Mesothelial cell of epicardium (in vitro differentiated cells): ENCODE results near the gene DCAKD. TPM values are rescaled to one million over a fixed set of nuclear protein-coding genes. Genes with fewer than 3 reads are reported as not detected.
A peak's percentile ranks its signal among the peaks of the same experiment; 100 is the strongest.

Source experiments
- DNase-seq, 2 experiments: peaks; one replicate each; pipeline ENCODE4 v3.0.0; 2021; ENCODE audit warnings: low spot score in 2 of 2; ENCODE audit not compliant: unreplicated experiment in 2 of 2
- H3K27ac Mint-ChIP-seq: 2 replicates; pipeline ENCODE4 v1.8.0; 2021; ENCODE audit warnings: mixed read lengths
- H3K27me3 Mint-ChIP-seq: 2 replicates; pipeline ENCODE4 v1.8.0; 2021; ENCODE audit warnings: low read depth, mixed read lengths
- H3K36me3 Mint-ChIP-seq: 2 replicates; pipeline ENCODE4 v1.8.0; 2021; ENCODE audit warnings: mixed read lengths
- H3K4me1 Mint-ChIP-seq: 2 replicates; pipeline ENCODE4 v1.8.0; 2021; ENCODE audit warnings: mixed read lengths
- H3K4me3 Mint-ChIP-seq: 2 replicates; pipeline ENCODE4 v1.8.0; 2021; ENCODE audit warnings: mild to moderate bottlenecking, moderate library complexity, mixed read lengths
- H3K9me3 Mint-ChIP-seq: 2 replicates; pipeline ENCODE4 v1.8.0; 2021; ENCODE audit warnings: mixed read lengths
- total RNA-seq: library from RNA; stranded (reverse); gene quantifications from 3 replicates; pipeline ENCODE4 v1.2.1, GENCODE V29; 2021
- TF ChIP-seq, protein P1 (sequence below): fragments of 200-600 bp; sonication (generic); IDR thresholded peaks from one replicate; pipeline ENCODE4 v1.5.0; 2021; ENCODE audit warnings: antibody characterized with exemption; ENCODE audit not compliant: unreplicated experiment

DCAKD gene
- total RNA-seq, 1 donor from 2014 or later: 83.2 TPM

DNA sequence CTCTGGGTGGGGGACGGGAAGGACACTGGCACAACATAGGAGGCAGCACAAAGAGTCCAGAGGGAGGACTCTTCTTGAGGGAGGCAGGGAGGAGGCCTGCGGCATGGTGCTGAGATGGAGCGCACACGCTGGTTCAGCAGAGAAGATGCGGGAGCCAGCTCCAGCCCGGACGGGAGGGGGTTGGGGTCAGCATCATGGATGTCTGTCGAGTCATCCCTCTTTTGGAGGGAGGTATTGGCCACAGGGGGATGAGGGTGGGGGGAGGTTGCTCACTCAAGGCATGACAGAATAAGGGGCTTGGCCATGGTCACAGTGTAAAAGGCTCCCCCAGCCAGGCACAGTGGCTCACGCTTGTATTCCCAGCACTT is 19.3 kb downstream of the DCAKD start:
- TF ChIP-seq, protein P1, sequence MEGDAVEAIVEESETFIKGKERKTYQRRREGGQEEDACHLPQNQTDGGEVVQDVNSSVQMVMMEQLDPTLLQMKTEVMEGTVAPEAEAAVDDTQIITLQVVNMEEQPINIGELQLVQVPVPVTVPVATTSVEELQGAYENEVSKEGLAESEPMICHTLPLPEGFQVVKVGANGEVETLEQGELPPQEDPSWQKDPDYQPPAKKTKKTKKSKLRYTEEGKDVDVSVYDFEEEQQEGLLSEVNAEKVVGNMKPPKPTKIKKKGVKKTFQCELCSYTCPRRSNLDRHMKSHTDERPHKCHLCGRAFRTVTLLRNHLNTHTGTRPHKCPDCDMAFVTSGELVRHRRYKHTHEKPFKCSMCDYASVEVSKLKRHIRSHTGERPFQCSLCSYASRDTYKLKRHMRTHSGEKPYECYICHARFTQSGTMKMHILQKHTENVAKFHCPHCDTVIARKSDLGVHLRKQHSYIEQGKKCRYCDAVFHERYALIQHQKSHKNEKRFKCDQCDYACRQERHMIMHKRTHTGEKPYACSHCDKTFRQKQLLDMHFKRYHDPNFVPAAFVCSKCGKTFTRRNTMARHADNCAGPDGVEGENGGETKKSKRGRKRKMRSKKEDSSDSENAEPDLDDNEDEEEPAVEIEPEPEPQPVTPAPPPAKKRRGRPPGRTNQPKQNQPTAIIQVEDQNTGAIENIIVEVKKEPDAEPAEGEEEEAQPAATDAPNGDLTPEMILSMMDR: no peak
- Mint-ChIP-seq H3K4me1 (peaks cover 15% of the 10 kb centered on the region), H3K36me3 (peaks cover 25% of the 10 kb centered on the region), H3K9me3 (no peaks in the 10 kb centered on the region), H3K4me3 (no peak overlapping the region), H3K27ac (peak overlapping the region; percentile 60), H3K27me3 (no peaks in the 10 kb centered on the region)
- no peak for DNase-seq

DNA sequence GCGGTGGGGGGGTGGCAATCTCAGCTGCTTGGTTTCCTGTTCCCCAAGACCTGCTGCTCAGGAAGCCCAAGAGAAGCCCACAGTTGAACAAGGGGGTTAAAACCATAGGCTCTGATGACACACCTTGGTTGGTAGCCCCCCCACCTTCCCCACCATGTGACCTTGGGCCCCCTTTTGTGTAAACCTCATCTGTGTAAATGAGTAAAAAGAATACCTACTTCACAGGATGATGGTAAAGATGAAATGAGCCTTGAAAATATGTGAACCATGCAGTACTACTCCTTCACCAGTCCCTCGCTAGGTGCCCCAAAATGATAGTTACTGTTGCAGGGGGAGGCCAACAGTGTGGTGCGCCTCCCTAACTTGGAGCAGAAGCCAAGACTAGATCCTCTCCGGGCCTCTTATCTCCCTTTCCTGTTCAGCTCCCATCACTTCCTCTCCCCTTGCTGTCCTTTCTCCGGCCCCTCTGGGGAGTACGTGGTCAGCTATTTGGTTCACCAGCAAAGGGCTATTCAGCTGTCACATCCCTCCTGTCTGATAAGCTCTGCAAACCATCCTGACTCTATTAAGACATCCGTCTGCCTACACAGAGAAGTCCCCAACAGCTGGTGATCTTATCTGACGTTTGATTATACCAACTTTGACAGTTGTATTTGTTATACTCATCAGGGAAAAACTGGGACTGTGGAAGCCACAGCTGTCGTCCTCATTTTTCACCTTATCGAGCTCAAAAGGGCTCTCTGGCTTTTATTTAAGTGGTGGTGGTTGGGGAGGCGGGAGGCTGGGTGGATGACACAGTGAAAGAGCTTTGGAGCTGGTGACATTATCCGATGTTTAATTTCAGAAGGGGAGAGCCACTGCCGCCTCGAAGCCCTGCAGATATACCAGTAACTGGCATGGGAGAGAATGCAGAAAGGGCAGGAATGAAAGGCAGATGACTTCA is 19.9 kb downstream of the DCAKD start:
- TF ChIP-seq, protein P1: no peak
- DNase-seq: no peak
- H3K36me3 Mint-ChIP-seq: peaks cover 29% of the 10 kb centered on the region
- peaks cover 11% of the 10 kb centered on the region for H3K4me1 Mint-ChIP-seq
- H3K27ac Mint-ChIP-seq: peak overlapping the region; percentile 60
- no peaks in the 10 kb centered on the region for H3K9me3 Mint-ChIP-seq
- no peak overlapping the region for H3K4me3 Mint-ChIP-seq
- no peaks in the 10 kb centered on the region for H3K27me3 Mint-ChIP-seq

DNA sequence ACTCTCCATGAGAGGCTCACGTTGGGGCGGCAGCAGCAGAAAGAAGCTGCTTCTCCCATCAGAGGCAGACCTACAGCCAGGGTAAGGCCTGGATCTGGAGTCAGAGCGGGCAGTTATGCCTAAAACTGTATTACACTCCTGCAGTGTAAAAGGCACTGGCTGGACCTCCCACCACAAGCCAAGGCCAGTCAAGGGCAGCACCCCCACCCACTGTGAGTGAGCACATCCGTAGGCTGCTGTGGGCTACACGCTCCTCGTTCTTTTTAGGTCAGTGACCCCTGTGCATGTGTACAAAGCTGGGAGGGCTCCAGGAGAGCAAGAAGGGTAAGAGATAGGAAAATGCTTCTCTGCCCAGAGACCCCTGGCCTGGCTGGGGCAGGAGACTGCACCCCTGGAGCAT is 20.7 kb downstream of the DCAKD start:
- DNase-seq: no peak
- TF ChIP-seq, protein P1: no peak
- H3K27ac Mint-ChIP-seq: no peak overlapping the region
- H3K4me3 Mint-ChIP-seq: no peak overlapping the region
- peaks cover 30% of the 10 kb centered on the region for H3K36me3 Mint-ChIP-seq
- peaks cover 9% of the 10 kb centered on the region for H3K4me1 Mint-ChIP-seq
- H3K27me3 Mint-ChIP-seq: no peaks in the 10 kb centered on the region
- H3K9me3 Mint-ChIP-seq: no peaks in the 10 kb centered on the region

DNA sequence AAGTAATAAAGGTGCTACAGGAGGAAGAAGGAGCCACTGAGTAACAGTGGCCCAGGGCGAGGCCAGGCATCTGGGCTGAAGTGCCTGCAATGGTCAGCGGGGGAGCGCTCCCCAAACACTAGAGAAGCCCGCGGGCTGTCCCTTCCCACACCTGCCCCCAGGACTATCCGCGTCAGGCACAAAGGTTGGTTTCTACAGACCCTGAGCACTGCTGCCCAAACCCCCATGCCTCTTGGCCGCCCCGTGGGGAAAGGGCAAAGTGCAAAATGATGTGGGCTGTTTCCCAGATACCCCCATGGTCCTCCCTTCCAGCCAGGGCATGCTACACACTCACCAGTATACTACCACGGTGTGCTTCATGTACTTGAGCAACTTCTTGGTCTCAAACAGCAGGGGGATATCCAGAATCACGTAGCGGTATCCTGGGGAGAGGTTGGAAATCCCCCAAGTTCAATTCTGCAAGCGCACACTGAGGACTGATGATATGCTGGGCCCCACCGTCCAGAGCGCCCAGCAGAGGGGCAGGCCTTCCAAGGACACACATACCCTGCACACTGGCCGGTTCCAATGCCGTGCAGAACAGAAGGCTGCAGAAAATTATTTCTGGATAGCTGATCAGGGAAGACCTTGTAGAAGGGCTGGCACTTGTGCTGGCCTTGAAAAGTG is 21.5 kb downstream of the DCAKD start:
- Mint-ChIP-seq H3K36me3 (peaks cover 30% of the 10 kb centered on the region), H3K27ac (no peak overlapping the region), H3K9me3 (no peaks in the 10 kb centered on the region), H3K4me3 (no peak overlapping the region), H3K27me3 (no peaks in the 10 kb centered on the region), H3K4me1 (peaks cover 9% of the 10 kb centered on the region)
- TF ChIP-seq, protein P1: no peak
- no peak for DNase-seq

DNA sequence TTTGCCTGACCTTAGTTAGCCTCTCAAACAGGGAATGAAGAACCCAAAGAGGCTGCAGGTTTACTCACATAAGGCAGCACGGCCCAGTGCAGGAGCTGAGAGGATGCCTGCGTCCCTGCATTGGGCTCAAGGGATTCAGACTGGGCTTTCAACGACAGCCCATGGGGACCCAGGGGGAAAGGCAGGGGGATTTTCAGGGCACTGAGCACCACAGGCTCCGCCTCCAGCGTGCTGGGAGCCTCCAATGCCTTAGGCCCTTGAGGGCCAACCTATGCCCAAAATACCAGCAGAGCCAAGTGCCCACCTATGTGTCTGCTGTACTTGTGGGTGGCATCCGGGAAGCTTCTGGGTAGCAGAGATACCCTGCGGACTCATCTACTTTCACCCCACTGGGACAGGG is 22.3 kb downstream of the DCAKD start:
- H3K4me3 Mint-ChIP-seq: no peak overlapping the region
- TF ChIP-seq, protein P1: no peak
- peaks cover 25% of the 10 kb centered on the region for H3K36me3 Mint-ChIP-seq
- H3K27me3 Mint-ChIP-seq: no peaks in the 10 kb centered on the region
- no peak for DNase-seq
- H3K27ac Mint-ChIP-seq: no peak overlapping the region
- no peaks in the 10 kb centered on the region for H3K9me3 Mint-ChIP-seq
- peaks cover 9% of the 10 kb centered on the region for H3K4me1 Mint-ChIP-seq
